ENCODE measurements around the gene C1RL.

Gene C1RL

DNA sequence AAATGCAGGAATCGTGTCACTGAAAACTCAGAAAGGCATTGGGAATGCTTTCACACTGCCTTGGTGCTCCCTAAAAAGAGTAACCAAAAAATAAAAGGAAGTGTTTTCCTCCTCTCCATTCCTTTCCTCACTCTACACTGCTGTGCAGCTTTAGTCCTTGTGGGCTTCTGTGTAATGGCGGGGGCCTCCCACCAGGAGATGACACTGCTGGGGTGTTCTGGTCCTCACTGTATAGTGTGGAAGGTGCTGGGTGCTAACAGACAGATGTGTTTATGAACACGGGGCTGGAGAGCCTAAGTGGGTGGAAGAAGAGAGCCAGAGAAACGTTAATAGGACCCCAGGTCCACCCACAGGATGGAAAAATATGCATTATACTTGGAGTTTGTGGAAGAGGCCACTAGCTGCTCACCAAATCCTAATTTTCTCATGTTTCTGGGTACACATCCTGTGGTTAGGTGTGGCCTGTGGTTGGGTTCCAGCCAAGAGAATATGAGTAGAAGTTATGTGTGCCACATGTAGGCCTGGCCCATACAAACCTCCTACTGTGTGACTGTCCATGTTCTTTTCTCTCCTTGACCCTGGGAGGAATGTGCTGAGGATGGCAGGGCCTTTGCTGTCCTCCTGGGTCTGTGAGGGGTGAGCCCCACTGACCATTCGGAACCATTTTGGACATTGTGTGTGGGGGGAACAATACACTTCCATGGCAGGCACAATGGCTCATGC lies 62.5 kb downstream of the C1RL start:
- FAIRE-seq (no peak), DNase-seq (ENCODE audit: insufficient read length, low spot score) (no peak)
- no peak for TF ChIP-seq POLR2A (IDR thresholded peaks at IDR 0.05; ENCODE audit: low read depth, low read length)

DNA sequence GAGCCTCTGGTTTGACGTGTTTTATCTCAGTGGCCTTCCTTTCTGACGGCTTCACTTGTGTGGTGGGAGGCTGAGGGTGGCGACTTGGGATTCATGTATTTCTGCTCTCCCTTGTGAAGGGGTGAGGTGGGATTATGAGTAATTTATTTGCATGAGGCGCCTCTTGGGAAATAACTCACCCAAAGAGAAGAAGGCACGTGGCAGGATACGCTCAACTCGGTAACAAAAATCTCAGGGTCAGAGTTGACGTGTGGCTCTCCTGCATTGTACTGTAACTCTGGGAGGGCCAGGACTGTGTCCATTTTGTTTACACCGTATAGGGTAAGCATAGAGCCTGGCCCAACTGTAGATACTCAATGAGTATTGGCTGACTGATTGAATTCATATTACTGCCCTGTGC lies 63.1 kb downstream of the C1RL start:
- no peak for TF ChIP-seq POLR2A (IDR thresholded peaks at IDR 0.05; ENCODE audit: low read depth, low read length)
- no peak for FAIRE-seq
- no peak for DNase-seq (ENCODE audit: insufficient read length, low spot score)

Measured in H54 (cell line).